Pancreas (tissue), 10 donors: Measurements from ENCODE around the gene TMEM135. TPM values are rescaled to one million over a fixed set of nuclear protein-coding genes. Genes with fewer than 3 reads are reported as not detected.
A peak's percentile ranks its signal among the peaks of the same experiment; 100 is the strongest.

Source experiments
- ATAC-seq, 4 donors: fragments of 200-7000 bp; cut with Tn5 transposase; one replicate each; pipeline versions ENCODE4 v1.8.0 to v1.9.1; 2020; ENCODE audit warnings: mild to moderate bottlenecking in 4 of 4, moderate library complexity in 4 of 4
- DNase-seq, 6 donors: peaks; one replicate each; pipeline ENCODE4 v3.0.0-alpha.2; 2020
- FAIRE-seq: peaks from 2 replicates; lab custom pipeline; 2012; peaks lifted over from hg19 to GRCh38; lab: Jason Lieb, UNC
- H3K27ac ChIP-seq, 4 donors: fragments of 200-600 bp; sonication (generic); 1 replicate in 3 of 4; 2 replicates in 1 of 4; pipeline versions ENCODE4 v1.5.0 to v1.8.0; 2020
- H3K27me3 ChIP-seq, 4 donors: fragments of 200-600 bp; one replicate each; pipeline ENCODE4 v1.8.0; 2021
- H3K36me3 ChIP-seq, 3 donors: fragments of 200-600 bp; sonication (generic) in 1 of 3; one replicate each; pipeline versions ENCODE4 v1.5.0 to v1.8.0; 2020 to 2021
- H3K4me1 ChIP-seq, 3 donors: fragments of 200-600 bp; one replicate each; pipeline ENCODE4 v1.8.0; 2021
- H3K4me3 ChIP-seq, 4 donors: fragments of 200-600 bp; sonication (generic) in 2 of 4; one replicate each; pipeline versions ENCODE4 v1.5.0 to v1.8.0; 2020 to 2021
- H3K9me3 ChIP-seq, 4 donors: fragments of 200-600 bp; one replicate each; pipeline ENCODE4 v1.8.0; 2021
- WGBS, 2 donors: extraction: QIAGEN DNeasy Blood & Tissue Kit; methylation state at CpG; one replicate each; pipeline ENCODE4 v1.1.7; 2013; 5-methylcytosine and 5-hydroxymethylcytosine counted together
- intact Hi-C, 3 donors: fragments of 100-400 bp; cut with DNase I; formaldehyde crosslinking; loops; one replicate each; pipeline versions ENCODE4 v1.11.1 to v1.14.2; 2022
- polyA plus RNA-seq, 2 donors: library from polyadenylated mRNA; stranded (reverse); fragments of 200-250 nt; gene quantifications; one replicate each; pipeline ENCODE4 v1.2.3, GENCODE V29; 2013
- total RNA-seq, 6 donors: library from RNA; stranded (reverse); fragmentation: NEBNext Ultra II Directional in 4 of 6; extraction: Animal tissue kit (Norgen Biotek cat#: 25700) in 4 of 6; gene quantifications; one replicate each; pipeline versions ENCODE4 v1.2.1 to v1.2.4, GENCODE V29; 2021 to 2023
- TF ChIP-seq, protein P1 (sequence below), 4 donors: fragments of 200-600 bp; sonication (generic) in 3 of 4; IDR thresholded peaks; one replicate each; pipeline versions ENCODE4 v1.5.0 to v1.8.0; 2021; ENCODE audit warnings: antibody characterized with exemption in 4 of 4
- donor health status: healthy with polysubstance abuse.
- donor health status: DM: no; HTN: no; CAD: no; lungs with moderate emphysema.
- donor health status: DM: no; HTN: no; CAD: no.
- donor health status: control.
- donor health status: control.
- donor health status: Bipolar disorder and iron deficiency.
- donor health status: DM: yes; HTN: yes; CAD: no.
- donor health status: DM: no; HTN: no; CAD: no.
- donor health status: DM: no; HTN: no; CAD: no.
- donor health status: DM: yes; HTN: yes; CAD: no.

TMEM135 gene
- total and polyA plus RNA-seq, 8 donors, result 2.6 to 10.1 (median 8.0) TPM

DNA sequence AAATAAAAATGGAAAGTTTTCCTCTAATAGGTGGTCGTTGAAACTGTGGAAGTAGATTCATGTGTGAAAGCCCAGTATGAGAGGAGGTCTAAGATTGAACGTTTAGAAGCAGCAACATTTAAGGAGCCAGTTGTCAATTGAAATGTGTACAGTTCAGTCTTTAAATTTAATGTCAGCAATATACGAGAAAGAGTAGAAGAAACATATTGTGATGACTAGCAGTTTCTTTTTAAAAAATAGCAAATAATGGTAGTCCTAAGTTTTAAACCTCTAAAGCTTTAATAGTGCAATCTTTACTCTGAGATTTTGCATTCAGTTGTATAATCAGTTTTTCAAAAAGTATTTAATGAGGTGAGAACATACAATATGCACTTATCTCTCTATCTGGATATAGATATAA is 44.9 kb downstream of the TMEM135 start:
- no peak for ATAC-seq
- H3K36me3 ChIP-seq, result no peaks in the 10 kb centered on the region
- H3K27me3 ChIP-seq, result no peaks in the 10 kb centered on the region
- H3K9me3 ChIP-seq, result no peaks in the 10 kb centered on the region
- no peak for DNase-seq
- H3K27ac ChIP-seq, result no peak overlapping the region
- FAIRE-seq, result no peak
- intact Hi-C loops, result no loop called here
- no peaks in the 10 kb centered on the region for H3K4me1 ChIP-seq
- 55 to 59% methylated on average over 3 of the region's 3 CpGs for WGBS, 2 donors
- TF ChIP-seq, protein P1, sequence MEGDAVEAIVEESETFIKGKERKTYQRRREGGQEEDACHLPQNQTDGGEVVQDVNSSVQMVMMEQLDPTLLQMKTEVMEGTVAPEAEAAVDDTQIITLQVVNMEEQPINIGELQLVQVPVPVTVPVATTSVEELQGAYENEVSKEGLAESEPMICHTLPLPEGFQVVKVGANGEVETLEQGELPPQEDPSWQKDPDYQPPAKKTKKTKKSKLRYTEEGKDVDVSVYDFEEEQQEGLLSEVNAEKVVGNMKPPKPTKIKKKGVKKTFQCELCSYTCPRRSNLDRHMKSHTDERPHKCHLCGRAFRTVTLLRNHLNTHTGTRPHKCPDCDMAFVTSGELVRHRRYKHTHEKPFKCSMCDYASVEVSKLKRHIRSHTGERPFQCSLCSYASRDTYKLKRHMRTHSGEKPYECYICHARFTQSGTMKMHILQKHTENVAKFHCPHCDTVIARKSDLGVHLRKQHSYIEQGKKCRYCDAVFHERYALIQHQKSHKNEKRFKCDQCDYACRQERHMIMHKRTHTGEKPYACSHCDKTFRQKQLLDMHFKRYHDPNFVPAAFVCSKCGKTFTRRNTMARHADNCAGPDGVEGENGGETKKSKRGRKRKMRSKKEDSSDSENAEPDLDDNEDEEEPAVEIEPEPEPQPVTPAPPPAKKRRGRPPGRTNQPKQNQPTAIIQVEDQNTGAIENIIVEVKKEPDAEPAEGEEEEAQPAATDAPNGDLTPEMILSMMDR (IDR thresholded peaks at IDR 0.05), result no peak
- no peak overlapping the region for H3K4me3 ChIP-seq

DNA sequence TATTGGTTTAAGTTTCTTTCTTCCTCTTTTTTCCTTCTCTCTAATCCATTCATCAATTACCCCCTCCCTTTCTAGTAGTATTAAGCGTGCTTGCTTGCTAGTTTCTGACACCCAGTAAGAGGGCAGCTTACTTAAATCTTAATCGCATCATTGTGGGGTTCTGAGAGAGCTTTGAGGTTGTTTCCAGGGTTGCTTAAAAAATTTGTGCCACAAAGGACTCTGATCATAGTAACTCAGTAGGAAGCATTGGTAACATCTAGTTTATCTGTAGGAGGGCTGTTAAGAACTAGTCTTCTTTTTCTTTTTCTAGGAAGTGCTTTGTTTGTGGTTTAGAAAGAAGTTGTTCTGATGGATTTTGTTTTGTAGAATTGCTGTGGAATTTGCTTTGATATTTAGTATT is 45.3 kb downstream of the TMEM135 start:
- DNase-seq, result no peak
- TF ChIP-seq, protein P1 (IDR thresholded peaks at IDR 0.05), result no peak
- intact Hi-C loops, result no loop called here
- WGBS, 2 donors, result 87% methylated on average over 2 of the region's 2 CpGs
- Histone ChIP-seq H3K36me3 (no peaks in the 10 kb centered on the region), H3K27ac (no peak overlapping the region), H3K27me3 (no peaks in the 10 kb centered on the region), H3K9me3 (no peaks in the 10 kb centered on the region), H3K4me1 (no peaks in the 10 kb centered on the region), H3K4me3 (no peak overlapping the region)
- FAIRE-seq, result no peak
- ATAC-seq, result no peak

DNA sequence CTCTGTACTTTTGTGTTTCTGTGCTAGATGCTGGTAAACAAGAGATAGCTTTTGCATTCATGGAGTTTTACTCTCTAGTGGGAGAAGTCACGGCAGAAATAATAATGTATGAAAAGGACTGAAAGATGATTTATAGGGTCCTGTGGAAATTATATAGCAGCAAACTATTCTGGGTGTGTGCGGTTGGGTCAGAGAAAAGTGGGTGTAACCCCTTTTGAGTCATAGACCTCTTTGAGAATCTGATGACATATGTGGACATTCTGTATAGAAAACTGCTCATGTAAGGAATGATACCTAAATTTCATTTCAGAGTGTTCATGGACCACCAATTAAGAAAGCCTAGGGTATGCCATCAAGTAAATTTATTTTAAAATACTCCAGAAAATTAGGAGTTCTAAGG is 54.4 kb downstream of the TMEM135 start:
- 98 to 99% methylated on average over 2 of the region's 2 CpGs for WGBS, 2 donors
- no peaks in the 10 kb centered on the region for H3K27me3 ChIP-seq

DNA sequence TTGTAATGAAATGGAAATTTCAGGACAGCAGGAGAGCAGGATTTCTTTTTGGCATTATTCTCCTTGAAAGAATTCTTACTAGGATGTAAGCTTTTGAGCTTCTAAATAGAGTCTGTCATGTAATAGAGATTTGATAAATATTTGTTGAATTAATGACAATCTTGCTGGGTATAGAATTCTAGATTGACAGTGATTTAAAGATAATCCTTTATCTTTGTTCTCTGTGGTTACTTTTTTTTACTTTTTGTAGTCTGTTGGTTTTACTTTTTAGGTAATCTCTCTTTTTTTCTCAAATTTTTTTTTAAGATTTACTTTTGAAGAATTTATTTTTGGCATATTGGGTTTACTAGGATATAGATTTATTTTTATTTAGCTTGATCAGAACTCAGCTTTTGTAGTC is 54.8 kb downstream of the TMEM135 start:
- DNase-seq (no peak), ATAC-seq (no peak), FAIRE-seq (peak; percentile 23)
- no peaks in the 10 kb centered on the region for H3K36me3 ChIP-seq
- H3K4me3 ChIP-seq, result no peak overlapping the region
- intact Hi-C loops, result no loop called here
- no peak overlapping the region for H3K27ac ChIP-seq
- no peaks in the 10 kb centered on the region for H3K9me3 ChIP-seq
- no peaks in the 10 kb centered on the region for H3K27me3 ChIP-seq
- no peaks in the 10 kb centered on the region for H3K4me1 ChIP-seq
- TF ChIP-seq, protein P1 (IDR thresholded peaks at IDR 0.05), result no peak

More for the DNA sequence above, 54.4 kb downstream of the TMEM135 start:
- no peaks in the 10 kb centered on the region for H3K36me3 ChIP-seq
- DNase-seq (no peak), ATAC-seq (no peak), FAIRE-seq (no peak)
- H3K4me3 ChIP-seq, result no peak overlapping the region
- TF ChIP-seq, protein P1 (IDR thresholded peaks at IDR 0.05), result no peak
- H3K9me3 ChIP-seq, result no peaks in the 10 kb centered on the region
- no peak overlapping the region for H3K27ac ChIP-seq
- no peaks in the 10 kb centered on the region for H3K4me1 ChIP-seq
- intact Hi-C loops, result no loop called here

DNA sequence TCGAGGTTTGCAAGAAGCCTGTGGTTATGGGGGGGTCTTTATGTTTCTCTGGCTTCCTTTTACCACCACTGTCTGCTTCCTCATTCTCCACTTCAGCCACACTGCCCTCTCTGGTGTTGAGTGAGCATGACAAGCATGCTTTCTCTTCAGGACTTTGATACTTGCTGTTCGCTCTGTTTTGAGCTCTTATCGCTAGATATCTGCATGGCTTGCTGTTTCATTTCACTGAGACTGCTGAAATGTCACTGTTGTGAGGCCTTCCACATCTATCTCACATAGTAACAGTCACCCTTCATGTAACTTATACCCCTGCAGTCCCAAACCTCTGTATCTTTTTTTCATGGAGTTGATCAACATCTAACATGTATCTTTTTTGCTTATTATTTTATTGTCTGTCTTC is 59.8 kb downstream of the TMEM135 start:
- TF ChIP-seq, protein P1 (IDR thresholded peaks at IDR 0.05), result peak in 3 of 4 donors; percentile 53 to 59 (median 53)
- H3K27me3 ChIP-seq, result no peaks in the 10 kb centered on the region
- H3K9me3 ChIP-seq, result no peaks in the 10 kb centered on the region
- no peak overlapping the region for H3K27ac ChIP-seq
- H3K36me3 ChIP-seq, result no peaks in the 10 kb centered on the region
- 29 to 32% methylated on average over 3 of the region's 3 CpGs for WGBS, 2 donors
- H3K4me1 ChIP-seq, result peaks cover 0 to 2% (median 0%) of the 10 kb centered on the region in 3 donors
- H3K4me3 ChIP-seq, result no peak overlapping the region
- DNase-seq (peak in 2 of 6 donors; percentile 19 to 40), FAIRE-seq (no peak), ATAC-seq (peak; percentile 81 to 100 (median 97))
- intact Hi-C loops, result no loop called here
